ENCODE data around the gene ABLIM3.

- TF ChIP-seq, protein P1, sequence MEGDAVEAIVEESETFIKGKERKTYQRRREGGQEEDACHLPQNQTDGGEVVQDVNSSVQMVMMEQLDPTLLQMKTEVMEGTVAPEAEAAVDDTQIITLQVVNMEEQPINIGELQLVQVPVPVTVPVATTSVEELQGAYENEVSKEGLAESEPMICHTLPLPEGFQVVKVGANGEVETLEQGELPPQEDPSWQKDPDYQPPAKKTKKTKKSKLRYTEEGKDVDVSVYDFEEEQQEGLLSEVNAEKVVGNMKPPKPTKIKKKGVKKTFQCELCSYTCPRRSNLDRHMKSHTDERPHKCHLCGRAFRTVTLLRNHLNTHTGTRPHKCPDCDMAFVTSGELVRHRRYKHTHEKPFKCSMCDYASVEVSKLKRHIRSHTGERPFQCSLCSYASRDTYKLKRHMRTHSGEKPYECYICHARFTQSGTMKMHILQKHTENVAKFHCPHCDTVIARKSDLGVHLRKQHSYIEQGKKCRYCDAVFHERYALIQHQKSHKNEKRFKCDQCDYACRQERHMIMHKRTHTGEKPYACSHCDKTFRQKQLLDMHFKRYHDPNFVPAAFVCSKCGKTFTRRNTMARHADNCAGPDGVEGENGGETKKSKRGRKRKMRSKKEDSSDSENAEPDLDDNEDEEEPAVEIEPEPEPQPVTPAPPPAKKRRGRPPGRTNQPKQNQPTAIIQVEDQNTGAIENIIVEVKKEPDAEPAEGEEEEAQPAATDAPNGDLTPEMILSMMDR (IDR thresholded peaks at IDR 0.05) = peak; percentile 75
- TF ChIP-seq POLR2AphosphoS5 (IDR thresholded peaks at IDR 0.05; ENCODE audit: low read depth, low read length) = no peak
Measured at GRCh38 chr5:149151717-149152116, 10.4 kb downstream of the ABLIM3 start.

Data from Panc1 (cell line).